Stomach (tissue), 9 donors: ENCODE data around the gene HINT1. TPM values are rescaled to one million over a fixed set of nuclear protein-coding genes. Genes with fewer than 3 reads are reported as not detected.

Source experiments
- DNase-seq, 2 donors: peaks; one replicate each; pipeline versions ENCODE4 v3.0.0 to v3.0.0-alpha.2; 2013 to 2019
- H3K27ac ChIP-seq, 5 donors: fragments of 200-600 bp in 4 of 5; sonication (generic) in 4 of 5; one replicate each; pipeline ENCODE4 v1.5.1; 2013 to 2019; ENCODE audit warnings: mild to moderate bottlenecking in 1 of 5, moderate library complexity in 1 of 5
- H3K27me3 ChIP-seq, 3 donors: fragments of 200-600 bp; sonication (generic); one replicate each; pipeline ENCODE4 v1.5.1; 2017 to 2019; ENCODE audit warnings: mixed run types in 1 of 3
- H3K36me3 ChIP-seq, 4 donors: fragments of 200-600 bp; sonication (generic); 1 replicate in 3 of 4; 2 replicates in 1 of 4; pipeline ENCODE4 v1.5.1; 2016 to 2019
- H3K4me1 ChIP-seq, 4 donors: fragments of 200-600 bp; sonication (generic); one replicate each; pipeline ENCODE4 v1.5.1; 2016 to 2019
- H3K4me3 ChIP-seq, 4 donors: fragments of 200-600 bp; sonication (generic) in 3 of 4; one replicate each; pipeline ENCODE4 v1.5.1; 2016 to 2019; ENCODE audit warnings: mild to moderate bottlenecking in 1 of 4
- H3K9me3 ChIP-seq, 4 donors: fragments of 200-600 bp; sonication (generic); one replicate each; pipeline ENCODE4 v1.5.1; 2016 to 2019
- EP300 ChIP-seq: sonication (generic); formaldehyde crosslinking; IDR thresholded peaks from one replicate; pipeline ENCODE4 v1.6.1; 2017; ENCODE audit warnings: antibody characterized with exemption
- POLR2A ChIP-seq, 4 donors: fragments of 450-650 bp; IDR thresholded peaks; one replicate each; pipeline ENCODE4 v1.6.1; 2016; ENCODE audit warnings: antibody characterized with exemption in 4 of 4, control low read depth in 2 of 4, mild to moderate bottlenecking in 1 of 4, moderate library complexity in 1 of 4
- POLR2AphosphoS5 ChIP-seq, 3 donors: sonication (generic); formaldehyde crosslinking; IDR thresholded peaks; one replicate each; pipeline ENCODE4 v1.6.1; 2016; ENCODE audit warnings: antibody characterized with exemption in 3 of 3
- WGBS, 5 donors: extraction: QIAGEN DNeasy Blood & Tissue Kit in 3 of 5; methylation state at CpG; one replicate each; pipeline versions ENCODE4 v1.1.5 to v1.1.7; 2013 to 2018; 5-methylcytosine and 5-hydroxymethylcytosine counted together
- intact Hi-C: fragments of 100-400 bp; cut with DNase I; formaldehyde crosslinking; loops from one replicate; pipeline ENCODE4 v1.15.1; 2023; ENCODE audit warnings: low total_unique reads
- polyA plus RNA-seq, 3 donors: library from polyadenylated mRNA; stranded (reverse); fragments of 200-250 nt; gene quantifications; one replicate each; pipeline ENCODE4 v1.2.3, GENCODE V29; 2013
- total RNA-seq, 5 donors: library from RNA; depleted of rRNA; stranded (reverse); fragments of >200 nt; gene quantifications; one replicate each; pipeline versions ENCODE4 v1.1.0 to v1.2.3, GENCODE V29; 2014 to 2016
- TF ChIP-seq, protein P1 (sequence below), 7 experiments: fragments of 450-650 bp in 4 of 7; fragments of 200-600 bp in 3 of 7; sonication (generic) in 3 of 7; IDR thresholded peaks; one replicate each; pipeline ENCODE4 v1.5.1; 2016 to 2019; ENCODE audit warnings: antibody characterized with exemption in 7 of 7, control low read depth in 2 of 7, mild to moderate bottlenecking in 1 of 7
- donor health status: healthy with polysubstance abuse.
- donor health status: Bipolar disorder and iron deficiency.
- donor health status: healthy.

HINT1 gene
- total and polyA plus RNA-seq, 8 donors = 120 to 683 (median 247) TPM

GRCh38 chr5:131170540-131171275, 5.7 kb upstream of the HINT1 start, which contains the start of gene LYRM7:
LYRM7 (plus strand) TSS chr5:131170944; CDS start chr5:131171021, 77 bp downstream.
- Histone ChIP-seq H3K4me3 (peak within 1 kb of the TSS; percentile 57 to 67 (median 64)), H3K36me3 (no peaks in the 10 kb centered on the region), H3K4me1 (peaks cover 9 to 24% (median 20%) of the 10 kb centered on the region in 4 donors), H3K9me3 (no peaks in the 10 kb centered on the region), H3K27me3 (no peaks in the 10 kb centered on the region), H3K27ac (peak within 1 kb of the TSS; percentile 61 to 88 (median 79))
- intact Hi-C loops = no loop called here
- 0 to 1% (median 0%) methylated on average over 30 to 42 of the region's 42 CpGs for WGBS, 5 donors
- DNase-seq = peak; percentile 96 to 100
- peak; percentile 73 to 92 (median 76) for TF ChIP-seq POLR2AphosphoS5 (IDR thresholded peaks at IDR 0.05)
- TF ChIP-seq POLR2A (IDR thresholded peaks at IDR 0.05) = peak in 1 of 4 donors; percentile 73
- TF ChIP-seq, protein P1, sequence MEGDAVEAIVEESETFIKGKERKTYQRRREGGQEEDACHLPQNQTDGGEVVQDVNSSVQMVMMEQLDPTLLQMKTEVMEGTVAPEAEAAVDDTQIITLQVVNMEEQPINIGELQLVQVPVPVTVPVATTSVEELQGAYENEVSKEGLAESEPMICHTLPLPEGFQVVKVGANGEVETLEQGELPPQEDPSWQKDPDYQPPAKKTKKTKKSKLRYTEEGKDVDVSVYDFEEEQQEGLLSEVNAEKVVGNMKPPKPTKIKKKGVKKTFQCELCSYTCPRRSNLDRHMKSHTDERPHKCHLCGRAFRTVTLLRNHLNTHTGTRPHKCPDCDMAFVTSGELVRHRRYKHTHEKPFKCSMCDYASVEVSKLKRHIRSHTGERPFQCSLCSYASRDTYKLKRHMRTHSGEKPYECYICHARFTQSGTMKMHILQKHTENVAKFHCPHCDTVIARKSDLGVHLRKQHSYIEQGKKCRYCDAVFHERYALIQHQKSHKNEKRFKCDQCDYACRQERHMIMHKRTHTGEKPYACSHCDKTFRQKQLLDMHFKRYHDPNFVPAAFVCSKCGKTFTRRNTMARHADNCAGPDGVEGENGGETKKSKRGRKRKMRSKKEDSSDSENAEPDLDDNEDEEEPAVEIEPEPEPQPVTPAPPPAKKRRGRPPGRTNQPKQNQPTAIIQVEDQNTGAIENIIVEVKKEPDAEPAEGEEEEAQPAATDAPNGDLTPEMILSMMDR (IDR thresholded peaks at IDR 0.05) = no peak

DNA sequence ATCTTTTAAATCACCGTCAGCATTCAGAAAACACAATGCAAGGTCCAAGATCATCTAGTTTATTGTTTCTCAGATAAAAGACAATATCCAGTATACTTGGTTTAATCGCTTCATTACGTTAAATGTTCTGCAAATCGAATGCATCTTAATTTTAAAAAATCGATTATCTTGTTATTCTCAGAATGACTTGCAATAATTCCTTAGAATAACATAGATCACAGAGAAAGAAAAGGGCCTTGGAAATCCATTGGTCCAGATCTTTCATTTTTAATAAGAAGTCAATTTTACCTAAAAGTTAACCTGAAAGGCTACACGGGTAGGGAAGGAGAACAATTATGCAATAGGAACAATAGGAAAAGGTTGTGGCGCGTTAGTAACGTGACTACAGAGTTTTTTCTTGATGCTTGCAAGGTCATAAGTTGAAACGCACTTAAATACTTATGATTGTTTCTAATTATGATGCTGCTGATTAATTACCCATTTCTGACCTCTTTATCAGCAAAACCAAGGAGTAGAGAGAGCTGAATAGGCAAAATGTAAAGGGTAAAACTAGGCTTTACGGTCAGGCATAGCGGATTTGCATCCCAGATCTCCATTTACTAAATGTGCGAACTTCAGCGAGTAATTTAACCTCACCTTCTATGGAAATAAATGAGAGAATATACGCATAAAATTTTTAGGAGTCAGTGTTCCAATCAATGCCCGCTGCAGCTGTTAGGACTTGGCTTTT, 4.9 kb upstream of the HINT1 start:
- peak in 1 of 2 donors; percentile 23 for DNase-seq
- intact Hi-C loops = no loop called here
- no peaks in the 10 kb centered on the region for H3K27me3 ChIP-seq
- 31 to 36% (median 34%) methylated on average over 16 of the region's 16 CpGs for WGBS, 5 donors
- H3K36me3 ChIP-seq = no peaks in the 10 kb centered on the region
- TF ChIP-seq, protein P1 (IDR thresholded peaks at IDR 0.05) = no peak
- TF ChIP-seq POLR2AphosphoS5 (IDR thresholded peaks at IDR 0.05) (no peak), EP300 (no peak), POLR2A (IDR thresholded peaks at IDR 0.05) (no peak)
- peaks cover 13 to 29% (median 22%) of the 10 kb centered on the region in 4 donors for H3K4me1 ChIP-seq
- peak overlapping the region; percentile 57 to 67 (median 64) for H3K4me3 ChIP-seq
- no peaks in the 10 kb centered on the region for H3K9me3 ChIP-seq
- H3K27ac ChIP-seq = peak overlapping the region; percentile 28 to 88 (median 79)

DNA sequence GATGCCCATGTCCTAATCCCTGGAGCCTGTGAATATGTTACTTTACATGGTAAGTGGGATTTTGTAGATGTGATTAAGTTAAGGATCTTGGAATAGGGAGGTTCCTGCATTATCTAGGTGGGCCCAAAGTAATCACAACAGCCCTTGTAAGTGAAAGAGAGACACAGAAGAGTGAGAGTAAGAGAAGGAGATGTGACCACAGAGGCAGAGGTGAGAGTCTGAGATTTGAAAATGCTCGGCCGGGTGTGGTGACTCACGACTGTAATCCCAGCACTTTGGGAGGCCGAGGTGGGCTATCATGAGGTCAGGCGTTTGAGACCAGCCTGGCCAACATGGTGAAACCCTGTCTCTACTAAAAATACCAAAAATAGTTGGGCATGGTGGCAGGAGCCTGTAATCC, 2.6 kb upstream of the HINT1 start:
- no peaks in the 10 kb centered on the region for H3K9me3 ChIP-seq
- intact Hi-C loops = no loop called here
- H3K36me3 ChIP-seq = peaks cover 0 to 4% (median 3%) of the 10 kb centered on the region in 4 donors
- H3K27ac ChIP-seq = no peak overlapping the region
- no peak for DNase-seq
- no peak for TF ChIP-seq EP300
- H3K4me3 ChIP-seq = no peak overlapping the region
- H3K4me1 ChIP-seq = peaks cover 19 to 45% (median 34%) of the 10 kb centered on the region in 4 donors
- 87 to 98% (median 89%) methylated on average over 5 of the region's 5 CpGs for WGBS, 5 donors
- no peaks in the 10 kb centered on the region for H3K27me3 ChIP-seq

GRCh38 chr5:131164191-131165118, 601 bp downstream of the HINT1 start:
- Histone ChIP-seq H3K27ac (peak overlapping the region; percentile 93 to 98 (median 95)), H3K36me3 (peaks cover 19 to 36% (median 34%) of the 10 kb centered on the region in 4 donors), H3K4me3 (peak overlapping the region; percentile 73 to 85 (median 78))

More at GRCh38 chr5:131164191-131165118, 601 bp downstream of the HINT1 start:
- WGBS, 5 donors = 0% methylated on average over 9 to 73 of the region's 73 CpGs
- no peaks in the 10 kb centered on the region for H3K9me3 ChIP-seq
- peak; percentile 74 to 87 for DNase-seq
- TF ChIP-seq EP300 = no peak
- TF ChIP-seq POLR2AphosphoS5 (IDR thresholded peaks at IDR 0.05) = peak in 2 of 3 donors; percentile 9 to 39
- TF ChIP-seq POLR2A (IDR thresholded peaks at IDR 0.05) = no peak
- TF ChIP-seq, protein P1 (IDR thresholded peaks at IDR 0.05) = peak in 1 of 7 experiments; percentile 28
- peaks cover 9 to 50% (median 27%) of the 10 kb centered on the region in 4 donors for H3K4me1 ChIP-seq
- intact Hi-C loops = no loop called here
- H3K27me3 ChIP-seq = no peaks in the 10 kb centered on the region
